Activated CD4-positive, alpha-beta T cell treated with anti-CD3 and anti-CD28 coated beads, Interleukin-2, amount 10 ng/mL, durations not matched to agents 24 days and 14 days (primary cell): ENCODE measurements around the gene B4GALT3. TPM values are rescaled to one million over a fixed set of nuclear protein-coding genes. Genes with fewer than 3 reads are reported as not detected.

ENCODE experiments used
- DNase-seq: peaks from one replicate; pipeline ENCODE4 v3.0.0; 2022
- H3K27ac Mint-ChIP-seq: one replicate; pipeline ENCODE4 v1.8.0; 2022; ENCODE audit warnings: mild to moderate bottlenecking, mixed read lengths
- H3K27me3 Mint-ChIP-seq: one replicate; pipeline ENCODE4 v1.8.0; 2022; ENCODE audit warnings: mixed read lengths
- H3K36me3 Mint-ChIP-seq: one replicate; pipeline ENCODE4 v1.8.0; 2022; ENCODE audit warnings: low read depth, mild to moderate bottlenecking, mixed read lengths
- H3K4me1 Mint-ChIP-seq: one replicate; pipeline ENCODE4 v1.8.0; 2021; ENCODE audit warnings: mixed read lengths
- H3K4me3 Mint-ChIP-seq: one replicate; pipeline ENCODE4 v1.8.0; 2022; ENCODE audit warnings: mild to moderate bottlenecking, moderate library complexity, mixed read lengths
- H3K9me3 Mint-ChIP-seq: one replicate; pipeline ENCODE4 v1.8.0; 2021; ENCODE audit warnings: mixed read lengths
- intact Hi-C: fragments of 100-400 bp; cut with micrococcal nuclease; formaldehyde crosslinking; loops from one replicate; pipeline ENCODE4 v1.15.1; 2023
- total RNA-seq: library from RNA; stranded (reverse); gene quantifications from 2 replicates; pipeline ENCODE4 v1.2.3, GENCODE V29; 2022

The B4GALT3 gene
- total RNA-seq, 1 donor from 2014 or later = 69.9 TPM

DNA sequence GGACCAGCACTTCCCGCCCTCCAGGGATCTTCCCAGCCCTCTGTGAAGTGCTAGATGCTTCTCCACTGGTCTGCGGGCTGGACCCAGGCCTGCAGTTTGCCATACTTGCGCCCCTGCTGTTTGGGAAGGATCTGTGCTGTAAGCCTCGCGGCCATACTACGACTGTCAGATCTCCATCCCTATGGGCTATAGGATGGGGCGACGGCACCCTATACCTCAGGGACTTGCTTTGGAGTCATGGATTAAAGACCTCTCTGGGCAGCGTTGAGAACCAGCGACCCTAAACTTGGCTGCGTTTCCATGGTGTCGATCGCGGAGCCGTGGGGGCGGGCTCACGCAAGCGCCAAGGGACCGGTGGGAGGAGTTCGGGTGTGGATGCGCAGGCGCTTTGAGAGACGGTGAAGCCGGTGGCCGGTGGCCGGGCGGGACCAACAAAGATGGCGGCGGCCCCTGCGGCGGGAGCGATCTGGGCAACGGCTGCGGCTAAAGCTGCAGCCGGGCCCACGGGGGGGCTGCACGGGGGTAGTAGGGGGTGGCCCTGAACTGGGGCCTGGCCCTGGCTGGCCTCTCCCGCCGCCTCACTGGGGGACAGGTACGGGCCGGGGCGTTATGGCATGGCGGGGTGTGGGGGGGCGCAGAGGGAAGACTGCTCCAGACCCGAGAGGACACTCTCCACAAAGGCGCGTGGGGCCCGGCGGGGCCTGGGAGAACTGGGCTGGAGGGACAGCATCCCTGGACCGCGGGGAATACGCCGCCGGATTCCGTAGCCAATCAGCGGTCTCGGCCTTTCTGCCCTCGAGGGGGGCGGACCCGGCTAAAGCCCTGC, 18.0 kb downstream of the B4GALT3 start, which contains the start of gene USP21:
TSS of gene USP21 (plus strand) at position 414 of the 826 bp plus-strand sequence. CDS start 1,141 bp downstream, outside the sequence.
- Mint-ChIP-seq H3K36me3 (peaks cover 56% of the 10 kb centered on the region), H3K27ac (peak within 1 kb of the TSS; percentile 93), H3K9me3 (no peaks in the 10 kb centered on the region), H3K4me1 (peaks cover 51% of the 10 kb centered on the region), H3K4me3 (peak within 1 kb of the TSS; percentile 91), H3K27me3 (no peaks in the 10 kb centered on the region)
- intact Hi-C loops = loop anchor here (2.0 kb wide), 1 partner anchor 18 kb away; the partner anchor contains the start of gene B4GALT3
- peak; percentile 98 for DNase-seq

- intact Hi-C loops = loop anchor here (2.0 kb wide), 1 partner anchor 18 kb away; the partner anchor contains the start of gene B4GALT3
- H3K4me3 Mint-ChIP-seq = peak overlapping the region; percentile 91
- H3K9me3 Mint-ChIP-seq = no peaks in the 10 kb centered on the region
- H3K36me3 Mint-ChIP-seq = peaks cover 49% of the 10 kb centered on the region
- peak overlapping the region; percentile 93 for H3K27ac Mint-ChIP-seq
- peaks cover 50% of the 10 kb centered on the region for H3K4me1 Mint-ChIP-seq
- H3K27me3 Mint-ChIP-seq = no peaks in the 10 kb centered on the region
- peak; percentile 68 for DNase-seq
These were observed 18.8 kb downstream of the B4GALT3 start for GRCh38 chr1:161158316-161159010.

- intact Hi-C loops = loop anchor here (2.0 kb wide), 1 partner anchor 19 kb away; the partner anchor contains the start of gene B4GALT3
- peak overlapping the region; percentile 7 for H3K27ac Mint-ChIP-seq
- H3K4me1 Mint-ChIP-seq = peaks cover 47% of the 10 kb centered on the region
- H3K9me3 Mint-ChIP-seq = no peaks in the 10 kb centered on the region
- H3K36me3 Mint-ChIP-seq = peaks cover 43% of the 10 kb centered on the region
- DNase-seq = no peak
- H3K4me3 Mint-ChIP-seq = peak overlapping the region; percentile 7
- H3K27me3 Mint-ChIP-seq = no peaks in the 10 kb centered on the region
These were observed 19.4 kb downstream of the B4GALT3 start for GRCh38 chr1:161157867-161158266.

DNA sequence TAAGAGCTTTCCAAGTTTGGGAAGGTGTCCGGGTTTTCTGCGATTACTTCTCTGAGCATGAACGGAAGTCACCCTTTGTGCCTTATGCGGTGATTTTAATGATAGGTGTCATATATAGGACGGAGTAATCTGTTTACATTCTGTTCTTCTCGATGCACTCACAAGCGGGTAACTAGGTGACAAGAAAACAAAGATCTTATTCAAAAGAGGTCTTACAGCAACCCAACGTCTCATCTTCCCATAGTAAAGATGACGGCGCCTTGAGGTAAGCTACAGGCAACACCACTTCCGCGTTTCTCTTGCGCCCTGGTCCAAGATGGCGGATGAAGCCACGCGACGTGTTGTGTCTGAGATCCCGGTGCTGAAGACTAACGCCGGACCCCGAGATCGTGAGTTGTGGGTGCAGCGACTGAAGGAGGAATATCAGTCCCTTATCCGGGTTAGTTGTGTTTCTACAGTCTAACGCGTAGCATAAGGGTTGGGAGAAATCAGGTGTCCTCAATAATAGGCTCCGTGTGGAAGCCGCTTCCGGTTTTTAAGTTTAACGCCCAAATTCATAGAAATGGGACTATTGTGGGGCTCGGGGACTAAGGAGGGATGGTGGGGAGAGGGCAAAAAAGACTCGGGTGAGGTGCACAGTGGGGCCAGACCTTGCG, 23.5 kb downstream of the B4GALT3 start, which contains the start of gene UFC1:
TSS of gene UFC1 (plus strand) at position 297 of the 656 bp plus-strand sequence. CDS start at position 317, 20 bp downstream.
- peak within 1 kb of the TSS; percentile 97 for H3K4me3 Mint-ChIP-seq
- no peaks in the 10 kb centered on the region for H3K27me3 Mint-ChIP-seq
- H3K36me3 Mint-ChIP-seq = peaks cover 19% of the 10 kb centered on the region
- no peaks in the 10 kb centered on the region for H3K9me3 Mint-ChIP-seq
- H3K27ac Mint-ChIP-seq = peak within 1 kb of the TSS; percentile 100
- H3K4me1 Mint-ChIP-seq = peaks cover 22% of the 10 kb centered on the region
- intact Hi-C loops = loop anchor here (1.0 to 5.0 kb wide), 4 partner anchors 12 to 86 kb away; partner anchors contain the start of genes DEDD, NIT1, PFDN2 and PPOX
- peak; percentile 95 for DNase-seq

- Mint-ChIP-seq H3K36me3 (peaks cover 15% of the 10 kb centered on the region), H3K4me1 (peaks cover 16% of the 10 kb centered on the region), H3K4me3 (peak overlapping the region; percentile 97), H3K27me3 (no peaks in the 10 kb centered on the region), H3K9me3 (no peaks in the 10 kb centered on the region), H3K27ac (peak overlapping the region; percentile 100)
- intact Hi-C loops = loop anchor here (1.0 to 5.0 kb wide), 4 partner anchors 13 to 85 kb away; partner anchors contain the start of genes DEDD, NIT1, PFDN2 and PPOX
- DNase-seq = no peak
These were observed 24.1 kb downstream of the B4GALT3 start for GRCh38 chr1:161153176-161153575.

GRCh38 chr1:161145832-161146231, 31.5 kb downstream of the B4GALT3 start:
- DNase-seq = no peak
- Mint-ChIP-seq H3K4me1 (no peaks in the 10 kb centered on the region), H3K4me3 (no peak overlapping the region), H3K9me3 (no peaks in the 10 kb centered on the region), H3K27me3 (no peaks in the 10 kb centered on the region), H3K36me3 (no peaks in the 10 kb centered on the region), H3K27ac (no peak overlapping the region)
- intact Hi-C loops = no loop called here

DNA sequence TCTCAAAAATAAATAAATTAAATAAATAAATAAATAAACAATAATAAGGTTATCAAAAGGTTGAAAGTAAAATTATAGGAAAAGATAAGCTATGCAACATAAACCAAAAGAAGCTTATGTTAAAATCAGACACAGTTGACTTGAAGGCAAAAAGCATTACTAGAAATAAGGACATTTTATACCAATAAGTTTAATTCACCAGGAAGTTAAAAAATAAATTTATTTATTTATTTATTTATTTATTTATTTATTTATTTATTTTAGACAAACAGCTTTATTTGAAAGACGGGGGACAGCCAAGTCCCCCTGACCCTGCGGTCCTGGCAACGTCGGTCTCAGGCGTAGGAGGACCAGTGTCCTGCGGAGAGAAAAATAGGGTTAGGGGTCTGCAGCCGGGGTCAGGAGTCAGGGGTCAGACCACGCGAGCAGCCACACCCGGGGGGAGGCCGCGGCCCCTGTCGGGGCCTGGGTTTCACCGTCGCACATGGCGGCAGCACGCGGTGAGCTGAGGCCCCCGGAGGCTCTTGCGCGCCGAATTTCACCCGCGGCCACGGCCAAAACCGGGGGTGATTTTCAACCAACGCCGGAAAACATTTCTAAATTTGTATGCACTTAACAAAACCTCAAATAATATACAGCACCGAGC, 36.4 kb downstream of the B4GALT3 start:
- no peaks in the 10 kb centered on the region for H3K9me3 Mint-ChIP-seq
- no peak overlapping the region for H3K27ac Mint-ChIP-seq
- H3K36me3 Mint-ChIP-seq = peaks cover 3% of the 10 kb centered on the region
- H3K27me3 Mint-ChIP-seq = no peaks in the 10 kb centered on the region
- no peak for DNase-seq
- no peak overlapping the region for H3K4me3 Mint-ChIP-seq
- intact Hi-C loops = no loop called here
- H3K4me1 Mint-ChIP-seq = peaks cover 5% of the 10 kb centered on the region

DNA sequence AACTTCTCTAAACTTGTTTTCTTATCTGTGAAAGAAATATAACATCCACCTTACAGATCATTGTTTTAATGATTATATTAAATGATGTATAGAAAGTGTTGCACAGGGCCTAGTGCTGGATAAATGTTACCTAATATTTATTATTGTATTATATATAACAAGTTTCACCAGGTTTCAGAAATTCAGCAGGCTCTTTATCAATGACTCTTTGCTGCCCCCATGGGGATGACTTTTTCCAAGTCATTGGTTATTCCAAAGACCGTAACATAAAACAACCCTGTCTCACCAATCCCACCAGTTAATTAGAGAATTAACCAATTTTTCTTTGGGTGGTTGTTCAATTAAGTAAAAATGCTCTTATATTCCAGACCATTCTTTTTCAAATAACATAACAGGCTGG, 37.5 kb downstream of the B4GALT3 start:
- H3K36me3 Mint-ChIP-seq = peaks cover 7% of the 10 kb centered on the region
- peak; percentile 84 for DNase-seq
- H3K4me1 Mint-ChIP-seq = peaks cover 9% of the 10 kb centered on the region

DNA sequence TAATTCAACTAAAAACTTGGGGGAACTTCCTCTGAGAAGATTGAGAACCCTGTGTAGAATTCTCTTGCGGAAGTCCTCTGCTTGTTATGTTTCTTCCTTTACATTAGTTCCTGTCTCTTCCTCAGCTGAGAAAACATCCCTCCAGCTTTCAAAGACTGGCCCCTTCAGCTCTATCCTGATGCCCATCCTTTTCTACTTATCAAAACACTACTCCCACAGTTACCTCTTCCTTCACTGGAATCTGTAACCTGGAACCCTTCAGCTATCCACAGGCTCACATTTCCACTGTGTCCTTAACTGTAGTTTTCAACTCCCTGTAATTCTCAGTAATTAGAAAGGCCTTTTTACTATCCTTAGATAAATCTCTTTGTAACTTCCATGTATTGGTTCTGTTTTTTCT, 38.9 kb downstream of the B4GALT3 start:
- Mint-ChIP-seq H3K9me3 (no peaks in the 10 kb centered on the region), H3K27ac (peak overlapping the region; percentile 19), H3K4me1 (peaks cover 9% of the 10 kb centered on the region), H3K27me3 (no peaks in the 10 kb centered on the region), H3K36me3 (peaks cover 7% of the 10 kb centered on the region), H3K4me3 (no peak overlapping the region)
- intact Hi-C loops = no loop called here
- DNase-seq = no peak

More for the DNA sequence above, 37.5 kb downstream of the B4GALT3 start:
- intact Hi-C loops = no loop called here
- Mint-ChIP-seq H3K4me3 (no peak overlapping the region), H3K27ac (no peak overlapping the region), H3K9me3 (no peaks in the 10 kb centered on the region), H3K27me3 (no peaks in the 10 kb centered on the region)

DNA sequence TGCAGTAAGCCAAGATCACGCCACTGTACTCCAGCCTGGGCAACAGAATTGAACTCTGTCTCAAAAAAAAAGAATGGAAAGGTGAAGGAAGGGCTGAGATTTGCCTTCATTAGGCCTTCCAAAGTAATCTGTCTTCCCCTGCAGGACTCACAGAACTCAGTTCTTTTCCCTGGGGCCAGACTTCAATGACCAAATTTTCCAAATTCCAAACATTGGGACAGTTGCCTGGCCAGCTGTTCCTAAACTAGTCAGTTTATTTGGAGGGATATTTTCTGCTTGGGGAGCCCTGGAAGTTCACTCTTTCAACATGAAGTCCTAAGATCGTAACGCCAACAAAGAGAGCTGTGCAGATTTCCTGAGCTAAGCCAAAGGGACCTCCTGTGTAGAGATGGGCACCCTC, 39.4 kb downstream of the B4GALT3 start:
- Mint-ChIP-seq H3K4me1 (peaks cover 9% of the 10 kb centered on the region), H3K9me3 (no peaks in the 10 kb centered on the region), H3K4me3 (no peak overlapping the region), H3K27me3 (no peaks in the 10 kb centered on the region), H3K27ac (no peak overlapping the region), H3K36me3 (peaks cover 7% of the 10 kb centered on the region)
- no peak for DNase-seq
- intact Hi-C loops = no loop called here

DNA sequence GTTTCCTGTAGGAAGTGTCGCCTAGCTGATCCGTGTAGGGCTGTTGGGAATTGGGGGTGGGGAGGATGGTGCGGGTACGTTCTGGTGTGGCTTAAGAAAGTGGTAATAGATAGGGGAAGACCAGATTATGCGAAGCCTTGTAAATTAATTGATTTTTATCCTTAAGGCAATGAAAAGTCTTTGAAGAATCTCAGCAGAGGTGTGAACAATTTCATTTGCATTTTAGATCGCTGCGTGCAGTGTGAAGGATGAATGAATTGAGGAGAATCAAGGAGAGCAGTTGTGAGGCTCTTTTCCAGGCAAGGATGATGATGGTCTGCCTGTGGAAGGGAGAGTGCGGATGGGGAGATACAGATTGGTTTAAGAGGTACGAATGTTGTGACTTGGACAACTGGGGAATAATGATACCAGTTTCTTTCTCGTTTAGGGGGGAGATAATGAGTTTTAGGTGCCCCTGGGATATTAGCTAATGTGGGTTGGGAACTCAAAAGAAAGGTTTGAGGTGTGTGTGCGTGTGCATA, 44.0 kb downstream of the B4GALT3 start:
- intact Hi-C loops = loop anchor here (2.0 to 5.0 kb wide), 2 partner anchors 66 to 70 kb away; partner anchors contain the start of genes ARHGAP30 and NDUFS2
- Mint-ChIP-seq H3K36me3 (peaks cover 28% of the 10 kb centered on the region), H3K4me3 (no peak overlapping the region), H3K27me3 (no peaks in the 10 kb centered on the region), H3K4me1 (peaks cover 38% of the 10 kb centered on the region), H3K9me3 (no peaks in the 10 kb centered on the region), H3K27ac (no peak overlapping the region)
- no peak for DNase-seq

GRCh38 chr1:161132410-161133219, 44.7 kb downstream of the B4GALT3 start, which contains the start of gene DEDD:
TSS of gene DEDD (minus strand) at chr1:161132667. CDS start at chr1:161124462, 8,205 bp downstream.
- peaks cover 44% of the 10 kb centered on the region for H3K4me1 Mint-ChIP-seq
- intact Hi-C loops = loop anchor here (1.0 to 5.0 kb wide), 5 partner anchors 13 to 70 kb away; partner anchors contain the start of genes ARHGAP30, NDUFS2, PPOX and UFC1
- H3K27me3 Mint-ChIP-seq = no peaks in the 10 kb centered on the region
- H3K4me3 Mint-ChIP-seq = no peak within 1 kb of the TSS
- H3K27ac Mint-ChIP-seq = no peak within 1 kb of the TSS
- peaks cover 32% of the 10 kb centered on the region for H3K36me3 Mint-ChIP-seq
- H3K9me3 Mint-ChIP-seq = no peaks in the 10 kb centered on the region
- peak; percentile 96 for DNase-seq
